ENCODE results near the gene IFNAR2. TPM values are rescaled to one million over a fixed set of nuclear protein-coding genes. Genes with fewer than 3 reads are reported as not detected.

The IFNAR2 gene
- total and polyA plus RNA-seq, 2 experiments from 2014 or later, result 16.8 to 18.2 TPM

DNA sequence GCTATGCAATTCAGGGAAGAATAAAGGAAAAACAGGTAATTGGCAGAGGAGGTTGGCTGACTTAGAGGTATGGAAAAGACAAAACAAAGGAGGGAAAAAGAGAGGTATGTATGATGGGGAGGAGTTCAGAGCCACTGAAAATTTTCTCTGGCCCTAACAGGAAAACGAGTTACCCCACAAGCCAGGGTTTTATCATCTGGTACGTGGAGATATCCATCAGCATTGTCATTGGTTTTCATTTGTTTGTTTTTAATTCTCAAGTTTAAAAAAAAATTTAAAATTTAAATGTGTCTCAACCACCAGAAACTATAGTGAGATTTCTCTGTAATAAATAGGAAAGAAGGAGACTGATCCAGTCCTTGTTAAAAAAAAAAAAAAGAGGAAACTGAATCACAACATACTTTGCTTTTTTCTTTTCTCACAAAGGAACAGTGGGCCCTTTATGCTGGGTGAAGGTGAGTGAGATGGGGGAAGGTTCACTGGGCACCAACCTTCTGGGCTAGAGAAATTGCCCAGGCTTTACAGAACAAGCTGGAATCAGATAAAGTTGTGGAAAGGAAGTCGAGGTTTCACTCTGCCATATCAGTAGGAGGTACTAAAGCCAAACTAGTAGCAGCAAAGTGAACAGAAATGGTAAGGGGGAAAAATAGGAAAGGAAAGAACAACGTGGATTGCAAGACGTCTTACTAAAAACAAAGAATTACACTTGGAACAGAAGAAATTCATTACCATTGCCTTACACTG, 2.7 kb downstream of the IFNAR2 start:
- peaks cover 12% of the 10 kb centered on the region for H3K9me3 Mint-ChIP-seq
- Histone ChIP-seq H3K36me3 (ENCODE audit: insufficient read depth) (no peaks in the 10 kb centered on the region), H3K9me2 (ENCODE audit: insufficient read depth) (no peaks in the 10 kb centered on the region), H3K27ac (ENCODE audit: low read depth) (no peak overlapping the region), H3K27me3 (ENCODE audit: insufficient read depth) (peaks cover 5% of the 10 kb centered on the region; the same call in 1 of the 2 replicates), H2AFZ (no peak overlapping the region), H4K20me1 (replicated peaks; ENCODE audit: insufficient read depth) (0 out of 2 replicates have a peak, but pooled peaks cover 3% of the 10 kb centered on the region), H3F3A (replicated peaks; ENCODE audit: low read depth) (no peaks in the 10 kb centered on the region; the same call in 1 of the 2 replicates), H3K4me3 (0 out of 2 replicates have a peak overlapping the region, but pooled peaks have one; percentile 13), H3K4me2 (peak overlapping the region; percentile 86; the same call in 1 of the 2 replicates), H3K4me1 (ENCODE audit: insufficient read depth) (peaks cover 24% of the 10 kb centered on the region), H3K79me2 (replicated peaks; ENCODE audit: insufficient read depth) (peaks cover 37% of the 10 kb centered on the region)
- DNase-seq (ENCODE audit: low spot score) (no peak), ATAC-seq (no peak)
- H3K27ac Mint-ChIP-seq, result no peak overlapping the region
- peaks cover 25% of the 10 kb centered on the region for H3K36me3 Mint-ChIP-seq (ENCODE audit: low read depth)
- H3K4me1 Mint-ChIP-seq, result peaks cover 30% of the 10 kb centered on the region
- TF ChIP-seq ZNF331 (CRISPR knock-in tag; IDR thresholded peaks at IDR 0.05; ENCODE audit: low read depth) (no peak), EZH2phosphoT487 (IDR thresholded peaks at IDR 0.05; ENCODE audit: unreplicated experiment) (no peak), STAT1 (IDR thresholded peaks at IDR 0.05; ENCODE audit: unreplicated experiment) (no peak)
- TF ChIP-seq, protein P1, sequence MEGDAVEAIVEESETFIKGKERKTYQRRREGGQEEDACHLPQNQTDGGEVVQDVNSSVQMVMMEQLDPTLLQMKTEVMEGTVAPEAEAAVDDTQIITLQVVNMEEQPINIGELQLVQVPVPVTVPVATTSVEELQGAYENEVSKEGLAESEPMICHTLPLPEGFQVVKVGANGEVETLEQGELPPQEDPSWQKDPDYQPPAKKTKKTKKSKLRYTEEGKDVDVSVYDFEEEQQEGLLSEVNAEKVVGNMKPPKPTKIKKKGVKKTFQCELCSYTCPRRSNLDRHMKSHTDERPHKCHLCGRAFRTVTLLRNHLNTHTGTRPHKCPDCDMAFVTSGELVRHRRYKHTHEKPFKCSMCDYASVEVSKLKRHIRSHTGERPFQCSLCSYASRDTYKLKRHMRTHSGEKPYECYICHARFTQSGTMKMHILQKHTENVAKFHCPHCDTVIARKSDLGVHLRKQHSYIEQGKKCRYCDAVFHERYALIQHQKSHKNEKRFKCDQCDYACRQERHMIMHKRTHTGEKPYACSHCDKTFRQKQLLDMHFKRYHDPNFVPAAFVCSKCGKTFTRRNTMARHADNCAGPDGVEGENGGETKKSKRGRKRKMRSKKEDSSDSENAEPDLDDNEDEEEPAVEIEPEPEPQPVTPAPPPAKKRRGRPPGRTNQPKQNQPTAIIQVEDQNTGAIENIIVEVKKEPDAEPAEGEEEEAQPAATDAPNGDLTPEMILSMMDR (conservative IDR thresholded peaks at IDR 0.05; ENCODE audit: low read depth in 2 of 2), result no peak
- H3K27me3 Mint-ChIP-seq (ENCODE audit: insufficient read depth, low read depth, poor library complexity), result peaks cover 9% of the 10 kb centered on the region
- no peak overlapping the region; the same call in 2 of the 3 replicates for H3K4me3 Mint-ChIP-seq

DNA sequence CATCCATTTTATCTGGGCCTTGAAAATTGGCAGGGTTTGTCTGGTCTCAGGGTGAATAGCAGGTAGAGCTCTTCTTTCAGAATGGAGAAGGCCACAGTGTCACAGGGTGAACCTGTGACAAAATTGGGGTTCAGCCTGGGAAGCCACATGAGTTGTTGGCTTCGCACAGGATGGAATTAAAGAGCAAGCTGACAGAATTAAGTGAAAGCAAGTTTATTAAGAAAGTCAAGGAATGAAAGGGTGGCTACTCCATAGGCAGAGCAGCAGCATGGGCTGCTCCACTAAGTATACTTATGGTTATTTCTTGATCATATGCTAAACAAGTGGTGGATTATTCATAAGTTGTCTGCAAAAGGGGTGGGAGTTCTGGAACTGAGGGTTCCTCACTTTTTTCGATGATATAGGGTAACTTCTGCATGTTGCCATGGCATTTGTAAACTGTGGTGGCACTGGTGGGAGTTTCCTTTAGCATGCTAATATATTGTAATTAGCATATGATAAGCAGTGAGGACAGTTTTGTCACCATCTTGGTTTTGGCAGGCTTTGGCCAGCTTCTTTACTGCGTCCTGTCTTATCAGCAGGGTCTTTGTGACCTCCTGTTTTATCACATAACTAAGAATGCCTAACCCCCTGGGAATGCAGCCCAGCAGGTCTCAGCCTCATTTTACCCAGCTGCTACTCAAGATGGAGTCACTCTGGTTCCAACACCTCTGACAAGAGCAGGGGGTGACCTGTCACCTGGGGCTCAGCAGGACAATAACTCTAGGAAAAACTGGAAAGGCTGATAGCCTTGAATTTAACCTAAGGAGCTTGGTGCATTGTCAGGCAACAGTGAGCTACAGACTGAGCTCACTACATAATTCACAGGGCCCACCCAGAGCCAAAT, 5.1 kb downstream of the IFNAR2 start:
- Histone ChIP-seq H3K9me2 (ENCODE audit: insufficient read depth) (no peaks in the 10 kb centered on the region), H3K36me3 (ENCODE audit: insufficient read depth) (peaks cover 7% of the 10 kb centered on the region; the same call in 1 of the 2 replicates), H3K27me3 (ENCODE audit: insufficient read depth) (peaks cover 5% of the 10 kb centered on the region; the same call in 1 of the 2 replicates), H3F3A (replicated peaks; ENCODE audit: low read depth) (0 out of 2 replicates have a peak, but pooled peaks cover 3% of the 10 kb centered on the region), H3K4me3 (no peak overlapping the region), H3K4me1 (ENCODE audit: insufficient read depth) (peaks cover 24% of the 10 kb centered on the region), H3K4me2 (0 out of 2 replicates have a peak overlapping the region, but pooled peaks have one; percentile 20), H4K20me1 (replicated peaks; ENCODE audit: insufficient read depth) (0 out of 2 replicates have a peak, but pooled peaks cover 3% of the 10 kb centered on the region), H3K79me2 (replicated peaks; ENCODE audit: insufficient read depth) (peaks cover 45% of the 10 kb centered on the region), H3K27ac (ENCODE audit: low read depth) (no peak overlapping the region), H2AFZ (no peak overlapping the region)
- peaks cover 34% of the 10 kb centered on the region for H3K9me3 Mint-ChIP-seq
- peaks cover 47% of the 10 kb centered on the region for H3K36me3 Mint-ChIP-seq (ENCODE audit: low read depth)
- no peak for ATAC-seq
- no peak overlapping the region for H3K27ac Mint-ChIP-seq
- DNase-seq (ENCODE audit: low spot score), result peak; percentile 38
- peaks cover 8% of the 10 kb centered on the region for H3K27me3 Mint-ChIP-seq (ENCODE audit: insufficient read depth, low read depth, poor library complexity)
- H3K4me1 Mint-ChIP-seq, result peaks cover 25% of the 10 kb centered on the region
- H3K4me3 Mint-ChIP-seq, result no peak overlapping the region
- TF ChIP-seq JUNB (IDR thresholded peaks at IDR 0.05; ENCODE audit: unreplicated experiment) (no peak), POLR2AphosphoS5 (IDR thresholded peaks at IDR 0.05; ENCODE audit: low read depth) (no peak)
- TF ChIP-seq, protein P2, sequence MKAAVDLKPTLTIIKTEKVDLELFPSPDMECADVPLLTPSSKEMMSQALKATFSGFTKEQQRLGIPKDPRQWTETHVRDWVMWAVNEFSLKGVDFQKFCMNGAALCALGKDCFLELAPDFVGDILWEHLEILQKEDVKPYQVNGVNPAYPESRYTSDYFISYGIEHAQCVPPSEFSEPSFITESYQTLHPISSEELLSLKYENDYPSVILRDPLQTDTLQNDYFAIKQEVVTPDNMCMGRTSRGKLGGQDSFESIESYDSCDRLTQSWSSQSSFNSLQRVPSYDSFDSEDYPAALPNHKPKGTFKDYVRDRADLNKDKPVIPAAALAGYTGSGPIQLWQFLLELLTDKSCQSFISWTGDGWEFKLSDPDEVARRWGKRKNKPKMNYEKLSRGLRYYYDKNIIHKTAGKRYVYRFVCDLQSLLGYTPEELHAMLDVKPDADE (IDR thresholded peaks at IDR 0.05), result no peak
- TF ChIP-seq, protein P3, sequence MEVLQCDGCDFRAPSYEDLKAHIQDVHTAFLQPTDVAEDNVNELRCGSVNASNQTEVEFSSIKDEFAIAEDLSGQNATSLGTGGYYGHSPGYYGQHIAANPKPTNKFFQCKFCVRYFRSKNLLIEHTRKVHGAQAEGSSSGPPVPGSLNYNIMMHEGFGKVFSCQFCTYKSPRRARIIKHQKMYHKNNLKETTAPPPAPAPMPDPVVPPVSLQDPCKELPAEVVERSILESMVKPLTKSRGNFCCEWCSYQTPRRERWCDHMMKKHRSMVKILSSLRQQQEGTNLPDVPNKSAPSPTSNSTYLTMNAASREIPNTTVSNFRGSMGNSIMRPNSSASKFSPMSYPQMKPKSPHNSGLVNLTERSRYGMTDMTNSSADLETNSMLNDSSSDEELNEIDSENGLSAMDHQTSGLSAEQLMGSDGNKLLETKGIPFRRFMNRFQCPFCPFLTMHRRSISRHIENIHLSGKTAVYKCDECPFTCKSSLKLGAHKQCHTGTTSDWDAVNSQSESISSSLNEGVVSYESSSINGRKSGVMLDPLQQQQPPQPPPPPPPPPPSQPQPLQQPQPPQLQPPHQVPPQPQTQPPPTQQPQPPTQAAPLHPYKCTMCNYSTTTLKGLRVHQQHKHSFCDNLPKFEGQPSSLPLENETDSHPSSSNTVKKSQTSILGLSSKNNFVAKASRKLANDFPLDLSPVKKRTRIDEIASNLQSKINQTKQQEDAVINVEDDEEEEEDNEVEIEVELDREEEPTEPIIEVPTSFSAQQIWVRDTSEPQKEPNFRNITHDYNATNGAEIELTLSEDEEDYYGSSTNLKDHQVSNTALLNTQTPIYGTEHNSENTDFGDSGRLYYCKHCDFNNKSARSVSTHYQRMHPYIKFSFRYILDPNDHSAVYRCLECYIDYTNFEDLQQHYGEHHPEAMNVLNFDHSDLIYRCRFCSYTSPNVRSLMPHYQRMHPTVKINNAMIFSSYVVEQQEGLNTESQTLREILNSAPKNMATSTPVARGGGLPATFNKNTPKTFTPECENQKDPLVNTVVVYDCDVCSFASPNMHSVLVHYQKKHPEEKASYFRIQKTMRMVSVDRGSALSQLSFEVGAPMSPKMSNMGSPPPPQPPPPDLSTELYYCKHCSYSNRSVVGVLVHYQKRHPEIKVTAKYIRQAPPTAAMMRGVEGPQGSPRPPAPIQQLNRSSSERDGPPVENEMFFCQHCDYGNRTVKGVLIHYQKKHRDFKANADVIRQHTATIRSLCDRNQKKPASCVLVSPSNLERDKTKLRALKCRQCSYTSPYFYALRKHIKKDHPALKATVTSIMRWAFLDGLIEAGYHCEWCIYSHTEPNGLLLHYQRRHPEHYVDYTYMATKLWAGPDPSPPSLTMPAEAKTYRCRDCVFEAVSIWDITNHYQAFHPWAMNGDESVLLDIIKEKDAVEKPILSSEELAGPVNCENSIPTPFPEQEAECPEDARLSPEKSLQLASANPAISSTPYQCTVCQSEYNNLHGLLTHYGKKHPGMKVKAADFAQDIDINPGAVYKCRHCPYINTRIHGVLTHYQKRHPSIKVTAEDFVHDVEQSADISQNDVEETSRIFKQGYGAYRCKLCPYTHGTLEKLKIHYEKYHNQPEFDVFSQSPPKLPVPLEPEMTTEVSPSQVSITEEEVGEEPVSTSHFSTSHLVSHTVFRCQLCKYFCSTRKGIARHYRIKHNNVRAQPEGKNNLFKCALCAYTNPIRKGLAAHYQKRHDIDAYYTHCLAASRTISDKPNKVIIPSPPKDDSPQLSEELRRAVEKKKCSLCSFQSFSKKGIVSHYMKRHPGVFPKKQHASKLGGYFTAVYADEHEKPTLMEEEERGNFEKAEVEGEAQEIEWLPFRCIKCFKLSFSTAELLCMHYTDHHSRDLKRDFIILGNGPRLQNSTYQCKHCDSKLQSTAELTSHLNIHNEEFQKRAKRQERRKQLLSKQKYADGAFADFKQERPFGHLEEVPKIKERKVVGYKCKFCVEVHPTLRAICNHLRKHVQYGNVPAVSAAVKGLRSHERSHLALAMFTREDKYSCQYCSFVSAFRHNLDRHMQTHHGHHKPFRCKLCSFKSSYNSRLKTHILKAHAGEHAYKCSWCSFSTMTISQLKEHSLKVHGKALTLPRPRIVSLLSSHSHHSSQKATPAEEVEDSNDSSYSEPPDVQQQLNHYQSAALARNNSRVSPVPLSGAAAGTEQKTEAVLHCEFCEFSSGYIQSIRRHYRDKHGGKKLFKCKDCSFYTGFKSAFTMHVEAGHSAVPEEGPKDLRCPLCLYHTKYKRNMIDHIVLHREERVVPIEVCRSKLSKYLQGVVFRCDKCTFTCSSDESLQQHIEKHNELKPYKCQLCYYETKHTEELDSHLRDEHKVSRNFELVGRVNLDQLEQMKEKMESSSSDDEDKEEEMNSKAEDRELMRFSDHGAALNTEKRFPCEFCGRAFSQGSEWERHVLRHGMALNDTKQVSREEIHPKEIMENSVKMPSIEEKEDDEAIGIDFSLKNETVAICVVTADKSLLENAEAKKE (CRISPR knock-in tag; IDR thresholded peaks at IDR 0.05), result no peak
